HL-60 (cell line): ENCODE data around the gene HOXD3.

Experiments
- GABPA ChIP-seq: IDR thresholded peaks from 2 replicates; pipeline ENCODE4 v1.6.1; 2012; ENCODE audit warnings: low read depth
- POLR2AphosphoS5 ChIP-seq: IDR thresholded peaks from 2 replicates; pipeline ENCODE4 v1.6.1; 2012; ENCODE audit warnings: low read depth
- TF ChIP-seq, protein P1 (sequence below): IDR thresholded peaks from one replicate; pipeline ENCODE4 v1.5.1; 2011; ENCODE audit warnings: low read length, control low read depth, inconsistent platforms; ENCODE audit not compliant: insufficient read depth
- TF ChIP-seq, protein P2 (sequence below): IDR thresholded peaks from 2 replicates; pipeline ENCODE4 v1.6.1; 2012; ENCODE audit warnings: low read depth; ENCODE audit not compliant: insufficient replicate concordance

DNA sequence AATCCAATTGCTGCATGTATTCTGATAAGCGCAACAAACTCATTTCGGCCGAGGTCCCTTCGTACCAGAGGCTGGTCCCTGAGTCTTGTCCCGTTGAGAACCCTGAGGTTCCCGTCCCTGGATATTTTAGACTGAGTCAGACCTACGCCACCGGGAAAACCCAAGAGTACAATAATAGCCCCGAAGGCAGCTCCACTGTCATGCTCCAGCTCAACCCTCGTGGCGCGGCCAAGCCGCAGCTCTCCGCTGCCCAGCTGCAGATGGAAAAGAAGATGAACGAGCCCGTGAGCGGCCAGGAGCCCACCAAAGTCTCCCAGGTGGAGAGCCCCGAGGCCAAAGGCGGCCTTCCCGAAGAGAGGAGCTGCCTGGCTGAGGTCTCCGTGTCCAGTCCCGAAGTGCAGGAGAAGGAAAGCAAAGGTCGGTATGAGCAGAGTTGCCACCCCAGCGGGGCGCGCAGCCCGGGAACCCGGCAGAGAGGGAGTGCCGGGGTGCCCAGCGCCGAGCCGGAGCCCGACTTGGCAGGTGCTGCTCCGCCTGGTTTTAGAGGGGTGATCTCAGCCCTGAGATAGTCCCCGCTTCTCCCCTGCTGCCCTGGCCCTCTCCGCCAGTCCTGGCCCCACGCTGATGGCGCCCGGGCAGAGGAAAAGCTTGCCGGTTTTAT, 39.8 kb upstream of the HOXD3 start:
- TF ChIP-seq, protein P1, sequence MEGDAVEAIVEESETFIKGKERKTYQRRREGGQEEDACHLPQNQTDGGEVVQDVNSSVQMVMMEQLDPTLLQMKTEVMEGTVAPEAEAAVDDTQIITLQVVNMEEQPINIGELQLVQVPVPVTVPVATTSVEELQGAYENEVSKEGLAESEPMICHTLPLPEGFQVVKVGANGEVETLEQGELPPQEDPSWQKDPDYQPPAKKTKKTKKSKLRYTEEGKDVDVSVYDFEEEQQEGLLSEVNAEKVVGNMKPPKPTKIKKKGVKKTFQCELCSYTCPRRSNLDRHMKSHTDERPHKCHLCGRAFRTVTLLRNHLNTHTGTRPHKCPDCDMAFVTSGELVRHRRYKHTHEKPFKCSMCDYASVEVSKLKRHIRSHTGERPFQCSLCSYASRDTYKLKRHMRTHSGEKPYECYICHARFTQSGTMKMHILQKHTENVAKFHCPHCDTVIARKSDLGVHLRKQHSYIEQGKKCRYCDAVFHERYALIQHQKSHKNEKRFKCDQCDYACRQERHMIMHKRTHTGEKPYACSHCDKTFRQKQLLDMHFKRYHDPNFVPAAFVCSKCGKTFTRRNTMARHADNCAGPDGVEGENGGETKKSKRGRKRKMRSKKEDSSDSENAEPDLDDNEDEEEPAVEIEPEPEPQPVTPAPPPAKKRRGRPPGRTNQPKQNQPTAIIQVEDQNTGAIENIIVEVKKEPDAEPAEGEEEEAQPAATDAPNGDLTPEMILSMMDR: no peak
- TF ChIP-seq, protein P2, sequence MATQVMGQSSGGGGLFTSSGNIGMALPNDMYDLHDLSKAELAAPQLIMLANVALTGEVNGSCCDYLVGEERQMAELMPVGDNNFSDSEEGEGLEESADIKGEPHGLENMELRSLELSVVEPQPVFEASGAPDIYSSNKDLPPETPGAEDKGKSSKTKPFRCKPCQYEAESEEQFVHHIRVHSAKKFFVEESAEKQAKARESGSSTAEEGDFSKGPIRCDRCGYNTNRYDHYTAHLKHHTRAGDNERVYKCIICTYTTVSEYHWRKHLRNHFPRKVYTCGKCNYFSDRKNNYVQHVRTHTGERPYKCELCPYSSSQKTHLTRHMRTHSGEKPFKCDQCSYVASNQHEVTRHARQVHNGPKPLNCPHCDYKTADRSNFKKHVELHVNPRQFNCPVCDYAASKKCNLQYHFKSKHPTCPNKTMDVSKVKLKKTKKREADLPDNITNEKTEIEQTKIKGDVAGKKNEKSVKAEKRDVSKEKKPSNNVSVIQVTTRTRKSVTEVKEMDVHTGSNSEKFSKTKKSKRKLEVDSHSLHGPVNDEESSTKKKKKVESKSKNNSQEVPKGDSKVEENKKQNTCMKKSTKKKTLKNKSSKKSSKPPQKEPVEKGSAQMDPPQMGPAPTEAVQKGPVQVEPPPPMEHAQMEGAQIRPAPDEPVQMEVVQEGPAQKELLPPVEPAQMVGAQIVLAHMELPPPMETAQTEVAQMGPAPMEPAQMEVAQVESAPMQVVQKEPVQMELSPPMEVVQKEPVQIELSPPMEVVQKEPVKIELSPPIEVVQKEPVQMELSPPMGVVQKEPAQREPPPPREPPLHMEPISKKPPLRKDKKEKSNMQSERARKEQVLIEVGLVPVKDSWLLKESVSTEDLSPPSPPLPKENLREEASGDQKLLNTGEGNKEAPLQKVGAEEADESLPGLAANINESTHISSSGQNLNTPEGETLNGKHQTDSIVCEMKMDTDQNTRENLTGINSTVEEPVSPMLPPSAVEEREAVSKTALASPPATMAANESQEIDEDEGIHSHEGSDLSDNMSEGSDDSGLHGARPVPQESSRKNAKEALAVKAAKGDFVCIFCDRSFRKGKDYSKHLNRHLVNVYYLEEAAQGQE: no peak
- TF ChIP-seq POLR2AphosphoS5 (no peak), GABPA (no peak)
